H1 (cell line): ENCODE results near the gene ACSL3. TPM values are rescaled to one million over a fixed set of nuclear protein-coding genes. Genes with fewer than 3 reads are reported as not detected.

Experiments
- CTCF ChIA-PET: fragments of 300-600 bp; sonication (Branson Sonifier 250); formaldehyde crosslinking; loops from one replicate; lab custom pipeline; 2021; ENCODE audit not compliant: partially characterized antibody; lab: Charles Lee
- POLR2A ChIA-PET: fragments of 300-600 bp; sonication (Branson Sonifier 250); formaldehyde crosslinking; loops from one replicate; lab custom pipeline; 2021; ENCODE audit warnings: inconsistent platforms; ENCODE audit not compliant: partially characterized antibody; lab: Charles Lee
- DNase-seq, 2 experiments: peaks; one replicate each; pipeline versions ENCODE4 v3.0.0 to v3.0.0-alpha.2; 2010 to 2022; ENCODE audit warnings: low spot score in 2 of 2, low read depth in 1 of 2, mixed read lengths in 1 of 2
- FAIRE-seq: peaks from 2 replicates; lab custom pipeline; 2011; peaks lifted over from hg19 to GRCh38; lab: Jason Lieb, UNC
- H2AFZ ChIP-seq: 2 replicates; pipeline ENCODE4 v1.8.1; 2012; ENCODE audit warnings: low read length, inconsistent platforms
- H2AK5ac ChIP-seq: 2 replicates; pipeline ENCODE4 v1.6.1; 2013; ENCODE audit warnings: low read depth, low read length
- H2BK120ac ChIP-seq: replicated peaks from 2 replicates; pipeline ENCODE3; 2013; ENCODE audit warnings: low read depth, low read length, inconsistent platforms
- H2BK12ac ChIP-seq: 2 replicates; pipeline ENCODE4 v1.6.1; 2013; ENCODE audit warnings: low read depth, low read length
- H2BK15ac ChIP-seq: 2 replicates; pipeline ENCODE4 v1.6.1; 2013; ENCODE audit warnings: low read length
- H2BK20ac ChIP-seq: 2 replicates; pipeline ENCODE4 v1.6.1; 2013; ENCODE audit warnings: low read length
- H2BK5ac ChIP-seq: 2 replicates; pipeline ENCODE4 v1.6.1; 2013; ENCODE audit warnings: low read depth, low read length
- H3K14ac ChIP-seq: 2 replicates; pipeline ENCODE4 v1.6.1; 2013; ENCODE audit warnings: inconsistent platforms; ENCODE audit not compliant: insufficient read length
- H3K18ac ChIP-seq: 2 replicates; pipeline ENCODE4 v1.6.1; 2013; ENCODE audit warnings: low read length; ENCODE audit errors: extremely low read depth
- H3K23ac ChIP-seq: 2 replicates; pipeline ENCODE4 v1.6.1; 2013; ENCODE audit warnings: inconsistent platforms; ENCODE audit not compliant: insufficient read length
- H3K23me2 ChIP-seq: 2 replicates; pipeline ENCODE4 v1.6.1; 2013; ENCODE audit warnings: low read depth, low read length
- H3K27ac ChIP-seq: 2 replicates; pipeline ENCODE4 v1.6.1; 2011; ENCODE audit warnings: low read depth, low read length, inconsistent platforms
- H3K27me3 ChIP-seq, 4 experiments: replicated peaks in 1 of 4; 1 replicate in 1 of 4; 2 replicates in 3 of 4; pipeline versions ENCODE4 v1.6.1 to v1.8.1; 2011 to 2013; ENCODE audit warnings: low read length in 3 of 4, mild to moderate bottlenecking in 3 of 4, inconsistent platforms in 2 of 4, mixed read lengths in 2 of 4, moderate library complexity in 1 of 4; ENCODE audit not compliant: control insufficient read depth in 3 of 4, insufficient read depth in 3 of 4; ENCODE audit errors: extremely low read depth in 1 of 4
- H3K36me3 ChIP-seq, 4 experiments: 2 replicates each; pipeline versions ENCODE4 v1.6.1 to v1.8.1; 2011 to 2013; ENCODE audit warnings: mild to moderate bottlenecking in 4 of 4, low read length in 3 of 4, moderate library complexity in 2 of 4, control low read depth in 1 of 4, inconsistent platforms in 1 of 4; ENCODE audit not compliant: insufficient read depth in 4 of 4, control insufficient read depth in 2 of 4
- H3K4ac ChIP-seq: replicated peaks from 2 replicates; pipeline ENCODE3; 2013; ENCODE audit warnings: low read length, low read depth, mixed read lengths, inconsistent platforms; ENCODE audit not compliant: insufficient read length
- H3K4me1 ChIP-seq, 4 experiments: replicated peaks in 1 of 4; 1 replicate in 1 of 4; 2 replicates in 3 of 4; pipeline versions ENCODE4 v1.6.1 to v1.8.1; 2011 to 2013; ENCODE audit warnings: low read length in 3 of 4, inconsistent platforms in 2 of 4, mixed read lengths in 1 of 4; ENCODE audit not compliant: insufficient read depth in 4 of 4, control insufficient read depth in 3 of 4
- H3K4me2 ChIP-seq, 2 experiments: 2 replicates each; pipeline versions ENCODE4 v1.6.1 to v1.8.1; 2011 to 2013; ENCODE audit warnings: low read depth in 2 of 2, low read length in 2 of 2, control low read depth in 1 of 2, inconsistent platforms in 1 of 2, mild to moderate bottlenecking in 1 of 2; ENCODE audit not compliant: insufficient read depth in 1 of 2
- H3K4me3 ChIP-seq, 4 experiments: fragments of 200-600, 300-600 bp in 1 of 4; sonication (generic), shearing (Covaris generic), sonication (Bioruptor Twin) in 1 of 4; 2 replicates each; pipeline versions ENCODE4 v1.5.1 to v1.8.1; 2011 to 2016; ENCODE audit warnings: low read length in 4 of 4, low read depth in 3 of 4, control low read depth in 2 of 4, inconsistent platforms in 2 of 4, mild to moderate bottlenecking in 2 of 4, mixed read lengths in 1 of 4, moderate library complexity in 1 of 4; ENCODE audit not compliant: insufficient read depth in 2 of 4; ENCODE audit errors: extremely low read depth in 1 of 4
- H3K56ac ChIP-seq: replicated peaks from 2 replicates; pipeline ENCODE3; 2013; ENCODE audit warnings: low read depth, mild to moderate bottlenecking, mixed read lengths, low read length, inconsistent platforms; ENCODE audit not compliant: insufficient read length
- H3K79me1 ChIP-seq: 2 replicates; pipeline ENCODE4 v1.6.1; 2013; ENCODE audit warnings: low read depth, low read length, control low read depth
- H3K79me2 ChIP-seq, 2 experiments: 2 replicates each; pipeline versions ENCODE4 v1.6.1 to v1.8.1; 2012 to 2013; ENCODE audit warnings: low read length in 2 of 2, mild to moderate bottlenecking in 2 of 2, inconsistent platforms in 1 of 2; ENCODE audit not compliant: insufficient read depth in 2 of 2, control insufficient read depth in 1 of 2
- H3K9ac ChIP-seq, 4 experiments: replicated peaks in 1 of 4; 1 replicate in 1 of 4; 2 replicates in 3 of 4; pipeline versions ENCODE4 v1.6.1 to v1.8.1; 2011 to 2013; ENCODE audit warnings: low read depth in 3 of 4, low read length in 3 of 4, control low read depth in 2 of 4, mild to moderate bottlenecking in 2 of 4, moderate library complexity in 2 of 4, inconsistent platforms in 1 of 4; ENCODE audit errors: extremely low read depth in 1 of 4
- H3K9me3 ChIP-seq, 2 experiments: 2 replicates each; pipeline versions ENCODE4 v1.6.1 to v1.8.1; 2012 to 2013; ENCODE audit warnings: mild to moderate bottlenecking in 2 of 2, moderate library complexity in 2 of 2, control low read depth in 1 of 2, inconsistent platforms in 1 of 2, low read depth in 1 of 2, low read length in 1 of 2, mixed read lengths in 1 of 2; ENCODE audit not compliant: insufficient read depth in 2 of 2
- H4K20me1 ChIP-seq, 2 experiments: replicated peaks in 1 of 2; 2 replicates each; pipeline versions ENCODE3 to v1.8.1; 2011 to 2013; ENCODE audit warnings: inconsistent platforms in 2 of 2, low read length in 2 of 2, mild to moderate bottlenecking in 1 of 2; ENCODE audit not compliant: insufficient read depth in 2 of 2, control insufficient read depth in 1 of 2
- H4K5ac ChIP-seq: 2 replicates; pipeline ENCODE4 v1.6.1; 2013; ENCODE audit warnings: low read length, low read depth, mixed read lengths, inconsistent platforms; ENCODE audit not compliant: insufficient read length
- H4K8ac ChIP-seq: 2 replicates; pipeline ENCODE4 v1.8.0; 2013; ENCODE audit warnings: mild to moderate bottlenecking, moderate library complexity, low read length, inconsistent platforms; ENCODE audit not compliant: insufficient read depth; ENCODE audit errors: extremely low read depth
- H4K91ac ChIP-seq: replicated peaks from 2 replicates; pipeline ENCODE3; 2013; ENCODE audit warnings: low read length, mixed read lengths, inconsistent platforms; ENCODE audit not compliant: insufficient read length
- BRCA1 ChIP-seq: IDR thresholded peaks from 2 replicates; pipeline ENCODE4 v1.6.1; 2012; ENCODE audit warnings: low read depth, low read length, improper control_type of control experiment
- SIN3A ChIP-seq, 2 experiments: IDR thresholded peaks in 1 of 2; conservative IDR thresholded peaks in 1 of 2; 2 replicates each; pipeline ENCODE4 v1.6.1; 2011 to 2012; ENCODE audit warnings: low read length in 2 of 2, improper control_type of control experiment in 1 of 2, low read depth in 1 of 2, mild to moderate bottlenecking in 1 of 2
- SIRT6 ChIP-seq: IDR thresholded peaks from one replicate; pipeline ENCODE4 v1.7.1; 2012; ENCODE audit warnings: low read length, inconsistent platforms
- TCF12 ChIP-seq: IDR thresholded peaks from 2 replicates; pipeline ENCODE4 v1.6.1; 2011; ENCODE audit warnings: low read depth, mild to moderate bottlenecking, low read length
- polyA plus RNA-seq, 7 experiments: library from polyadenylated mRNA; depleted of rRNA in 3 of 7; stranded (reverse) in 5 of 7; unstranded in 2 of 7; fragments of >200 nt in 5 of 7; fragments of 200-250 nt in 2 of 7; gene quantifications; 1 replicate in 5 of 7; 2 replicates in 1 of 7; 4 replicates in 1 of 7; pipeline versions ENCODE4 v1.2.1 to v1.2.3, GENCODE V29; 2011 to 2013; ENCODE audit warnings: missing spikeins in 2 of 7, mixed read lengths in 2 of 7
- total RNA-seq: library from RNA; stranded (reverse); fragmentation: NEBNext Ultra II Directional; extraction: Animal tissue kit (Norgen Biotek cat#: 25700); gene quantifications from 2 replicates; pipeline ENCODE4 v1.2.1, GENCODE V29; 2021

Gene ACSL3
- total and polyA plus RNA-seq, 2 of the 8 experiments (the other 6 are each of a cell fraction or from before 2014, with no cell fraction given): 37.5 to 98.1 TPM

GRCh38 chr2:222869252-222869560 is 8.4 kb downstream of the ACSL3 start:
- H3K27ac ChIP-seq: no peak overlapping the region
- POLR2A ChIA-PET: no interaction called here
- H2BK120ac ChIP-seq: no peak overlapping the region
- no peaks in the 10 kb centered on the region for H3K36me3 ChIP-seq
- no peak overlapping the region for H2BK12ac ChIP-seq
- H3K27me3 ChIP-seq: no peaks in the 10 kb centered on the region
- CTCF ChIA-PET: interaction anchor here (0.7 to 1.2 kb wide), 2 partner anchors 10 to 12 kb away, joined by 3 read pairs; no protein-coding TSS in a partner anchor
- no peak overlapping the region for H3K9ac ChIP-seq
- H3K4me2 ChIP-seq: peak overlapping the region in 1 of 2 experiments; percentile 45; a peak in 1 of 4 replicates
- no peak overlapping the region for H2BK15ac ChIP-seq
- H3K79me2 ChIP-seq: peaks cover 50 to 99% of the 10 kb centered on the region in 2 experiments
- H3K18ac ChIP-seq: no peak overlapping the region
- no peak overlapping the region for H3K4ac ChIP-seq
- H2AFZ ChIP-seq: no peak overlapping the region
- no peak overlapping the region for H4K5ac ChIP-seq
- no peak overlapping the region for H3K4me3 ChIP-seq
- peaks cover 13% of the 10 kb centered on the region for H3K79me1 ChIP-seq
- no peak for DNase-seq
- H2BK5ac ChIP-seq: no peak overlapping the region
- H4K8ac ChIP-seq: no peak overlapping the region
- no peak overlapping the region for H3K14ac ChIP-seq
- FAIRE-seq: no peak
- no peak overlapping the region for H4K91ac ChIP-seq
- H4K20me1 ChIP-seq: peaks cover 20 to 28% of the 10 kb centered on the region in 2 experiments
- no peak overlapping the region for H2AK5ac ChIP-seq
- H3K23ac ChIP-seq: no peak overlapping the region
- peaks cover 3 to 15% (median 11%) of the 10 kb centered on the region in 4 experiments for H3K4me1 ChIP-seq
- no peak overlapping the region for H3K56ac ChIP-seq
- H3K23me2 ChIP-seq: no peaks in the 10 kb centered on the region; the same call in 1 of the 2 replicates
- no peak overlapping the region for H2BK20ac ChIP-seq
- no peaks in the 10 kb centered on the region for H3K9me3 ChIP-seq
- TF ChIP-seq BRCA1 (no peak), TCF12 (no peak), SIN3A (conservative IDR thresholded peaks at IDR 0.05 in 1 of 2, IDR thresholded peaks at IDR 0.05 in 1 of 2; ENCODE audit: low read depth in 1 of 2, low read length in 2 of 2) (no peak), SIRT6 (no peak)
